ENCODE measurements around the gene CDK5RAP2.
"Not testable (repeated sequence)": the region's sequence is repeated elsewhere in the genome, so short reads cannot be mapped to it uniquely, and the experiment has no call there.

CDK5RAP2 gene

DNA sequence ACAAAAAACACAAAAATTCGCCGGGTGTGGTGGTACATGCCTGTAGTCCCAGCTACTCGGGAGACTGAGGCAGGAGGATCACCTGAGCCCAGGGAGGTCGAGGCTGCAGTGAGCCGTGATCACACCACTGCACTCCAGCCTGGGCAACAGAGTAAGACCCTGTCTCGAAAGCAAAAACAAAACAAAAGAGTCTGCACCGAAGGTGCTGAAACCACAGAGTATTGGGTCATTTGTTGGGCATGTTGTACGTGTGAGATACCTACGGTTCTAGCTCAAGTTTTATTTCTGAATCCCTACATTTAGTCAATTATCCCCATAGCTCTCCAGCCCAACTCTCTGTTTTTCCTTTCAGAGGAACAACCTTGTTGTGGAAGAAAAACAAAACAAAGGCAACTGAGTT, 118.3 kb downstream of the CDK5RAP2 start:
- DNase-seq, result not testable (repeated sequence)

DNA sequence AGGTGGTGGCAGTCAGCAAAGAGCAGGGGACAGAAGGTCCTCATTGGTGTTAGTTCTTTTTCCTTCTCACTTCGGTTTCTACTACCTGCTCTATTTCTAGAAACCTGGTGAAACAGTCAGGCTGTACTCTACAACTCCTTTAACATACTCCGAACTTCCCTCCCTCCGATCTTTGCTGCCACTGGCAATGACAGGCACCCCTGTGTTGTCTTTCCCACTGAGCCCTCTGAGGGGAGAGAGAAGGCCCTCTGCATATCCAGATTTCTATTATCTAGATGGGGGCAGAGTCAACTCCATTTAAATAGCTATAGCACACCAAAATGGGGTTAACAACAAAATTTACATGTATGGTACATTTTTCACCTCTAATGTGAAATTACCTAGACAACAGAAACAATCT, 123.7 kb downstream of the CDK5RAP2 start:
- no peak for DNase-seq

DNA sequence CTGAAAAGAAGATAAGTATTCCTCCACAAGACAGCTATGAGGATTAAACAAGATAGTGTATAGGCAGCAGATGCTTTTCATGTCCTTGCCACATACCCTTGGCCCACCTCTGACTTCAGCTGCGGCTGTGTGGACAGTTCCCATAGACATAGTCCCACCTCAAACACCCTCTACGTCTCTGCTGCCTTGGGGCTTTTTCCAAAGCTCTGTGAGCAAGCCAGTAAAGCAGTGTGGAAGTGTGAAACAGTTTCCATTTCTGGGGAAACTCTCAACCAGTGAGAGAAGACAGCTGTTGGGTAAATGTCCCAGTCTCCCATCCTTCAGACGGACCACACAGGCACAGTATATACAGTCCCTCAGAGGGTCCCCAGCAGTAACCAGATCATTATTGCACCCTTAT, 125.5 kb downstream of the CDK5RAP2 start:
- DNase-seq, result no peak

DNA sequence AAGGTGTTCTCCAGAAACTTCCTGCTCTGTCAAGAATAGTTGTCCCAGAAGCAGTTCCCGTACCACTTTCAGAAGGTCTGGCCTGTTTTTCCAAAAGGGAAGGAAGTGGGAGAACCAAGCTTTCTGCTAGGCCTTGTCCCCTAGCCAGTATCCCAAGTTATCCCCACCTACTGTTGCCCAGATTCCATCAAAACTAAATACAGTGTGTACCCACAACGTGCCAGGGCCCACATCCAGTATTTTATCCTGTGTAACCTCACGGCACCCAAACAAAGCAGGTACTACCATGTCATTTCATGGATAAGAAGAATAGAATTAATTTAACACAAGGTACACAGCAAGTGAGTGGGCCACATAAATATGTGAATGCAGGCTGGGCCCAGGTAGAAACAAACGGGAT, 126.2 kb downstream of the CDK5RAP2 start:
- no peak for DNase-seq

DNA sequence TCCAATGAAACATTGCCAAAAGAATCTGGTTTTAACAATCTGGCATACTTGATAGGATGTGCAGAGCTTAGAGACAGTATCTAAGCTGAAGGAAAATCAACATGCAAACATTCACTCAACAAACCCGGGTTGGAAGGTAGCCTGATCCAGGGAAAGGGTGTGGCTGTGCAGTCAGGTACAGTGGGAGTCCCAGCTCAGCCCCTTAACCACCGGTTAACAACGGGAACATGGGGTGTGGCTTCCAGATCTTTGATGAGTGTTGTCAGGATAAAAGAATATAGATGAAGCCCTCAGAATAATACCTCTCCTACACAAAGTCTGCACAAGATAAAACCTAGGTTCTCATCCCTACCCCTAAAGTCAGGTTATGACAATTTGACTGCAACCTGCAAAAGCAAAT, 127.3 kb downstream of the CDK5RAP2 start:
- DNase-seq, result no peak

DNA sequence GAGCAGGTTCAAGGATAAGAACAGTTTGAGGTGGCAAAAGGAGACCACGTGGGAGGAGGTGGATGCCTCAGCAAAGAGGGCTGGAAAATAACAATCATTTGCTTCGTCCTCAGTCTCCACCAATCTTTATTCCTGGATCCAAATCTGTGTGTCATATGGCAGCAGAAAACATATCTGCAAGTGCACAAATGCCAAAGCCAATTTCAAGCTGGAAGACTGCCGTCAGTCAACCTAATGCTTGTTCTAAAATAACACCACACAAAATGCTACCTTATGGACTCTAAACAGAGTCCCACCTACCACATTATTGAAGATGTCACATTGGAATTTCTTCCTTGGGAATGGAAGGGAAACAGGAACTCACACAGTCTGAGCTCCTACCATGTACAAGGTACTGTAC, 129.1 kb downstream of the CDK5RAP2 start:
- DNase-seq, result no peak

DNA sequence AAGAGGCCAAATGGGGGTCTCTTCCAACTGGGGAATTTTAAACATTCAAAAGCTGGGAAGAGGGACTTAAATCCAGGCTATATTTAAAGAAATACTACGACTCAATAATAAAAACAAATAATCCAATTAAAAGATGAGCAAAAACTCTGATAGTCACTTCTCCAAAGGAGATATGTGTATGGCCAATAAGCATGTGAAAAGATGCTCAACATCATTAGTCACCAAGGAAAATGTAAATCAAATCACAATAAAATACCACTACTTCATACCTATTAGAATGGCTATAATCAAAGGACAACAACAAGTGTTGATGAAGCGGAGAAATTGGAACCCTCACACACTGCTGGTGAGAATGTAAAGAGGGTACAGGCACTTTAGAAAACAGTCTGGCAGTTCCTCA, 130.4 kb downstream of the CDK5RAP2 start:
- DNase-seq, result no peak

DNA sequence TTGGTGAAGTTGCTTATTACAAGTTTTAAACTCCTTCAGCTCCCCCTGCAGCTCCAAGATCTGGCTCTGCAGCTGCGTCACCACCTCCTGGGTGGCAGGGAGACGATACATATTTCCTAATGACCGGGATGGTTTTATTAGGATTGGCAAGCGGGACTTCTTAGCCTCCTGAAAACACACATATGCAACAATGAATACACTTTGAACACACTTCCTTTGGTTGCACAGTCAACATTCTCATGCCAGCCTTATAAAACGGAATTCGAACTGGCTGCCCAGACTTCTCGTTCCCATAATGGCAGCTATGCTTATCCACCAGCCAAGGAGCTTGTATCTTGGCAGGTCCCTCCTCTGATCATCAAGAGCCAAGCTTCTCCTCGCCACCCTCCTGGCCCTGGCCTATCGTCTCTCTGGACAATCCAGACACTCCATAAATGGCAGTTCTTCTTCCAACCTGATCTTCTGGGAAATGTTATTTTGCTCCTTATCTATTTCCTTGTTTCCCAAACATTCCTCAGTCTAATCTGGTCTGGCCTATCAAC, 131.9 kb downstream of the CDK5RAP2 start:
- no peak for DNase-seq

DNA sequence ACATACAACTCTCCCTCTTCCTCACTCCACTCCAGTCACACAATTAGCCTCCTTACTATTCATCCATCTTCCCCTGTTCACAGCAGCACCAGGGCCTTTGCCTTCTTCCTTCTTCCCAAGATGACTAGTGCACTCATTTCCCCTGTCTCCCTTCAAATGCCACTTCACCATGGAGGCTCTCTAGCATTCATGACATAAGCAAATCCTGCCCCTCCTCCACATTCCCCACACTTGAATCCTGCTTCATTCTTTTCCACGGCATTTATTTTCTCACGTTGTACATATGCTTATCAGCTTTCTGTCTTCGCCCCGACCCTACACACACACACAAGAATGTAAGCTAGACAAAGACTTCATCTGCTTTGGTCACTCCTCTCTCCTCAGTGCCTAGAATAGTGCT, 133.3 kb downstream of the CDK5RAP2 start:
- DNase-seq, result no peak

DNA sequence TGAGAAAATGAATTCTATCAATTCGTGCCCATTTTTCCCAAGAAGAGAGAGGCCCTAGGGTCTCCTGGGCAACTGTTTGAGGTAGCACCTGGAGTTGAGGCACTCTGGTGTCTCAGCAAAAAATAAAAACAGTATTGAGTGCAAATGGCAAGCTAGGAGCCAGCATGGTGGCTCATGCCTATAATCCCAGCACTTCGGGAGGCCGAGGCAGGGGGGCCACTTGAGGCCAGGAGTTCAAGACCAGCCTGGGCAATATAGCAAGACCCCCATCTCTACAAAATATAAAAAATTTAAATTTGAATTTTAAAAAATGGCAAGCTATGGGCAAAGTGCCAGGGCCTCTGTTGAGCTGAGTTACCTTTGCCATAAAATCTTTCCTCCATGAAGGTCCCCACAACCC, 136.0 kb downstream of the CDK5RAP2 start:
- no peak for DNase-seq

DNA sequence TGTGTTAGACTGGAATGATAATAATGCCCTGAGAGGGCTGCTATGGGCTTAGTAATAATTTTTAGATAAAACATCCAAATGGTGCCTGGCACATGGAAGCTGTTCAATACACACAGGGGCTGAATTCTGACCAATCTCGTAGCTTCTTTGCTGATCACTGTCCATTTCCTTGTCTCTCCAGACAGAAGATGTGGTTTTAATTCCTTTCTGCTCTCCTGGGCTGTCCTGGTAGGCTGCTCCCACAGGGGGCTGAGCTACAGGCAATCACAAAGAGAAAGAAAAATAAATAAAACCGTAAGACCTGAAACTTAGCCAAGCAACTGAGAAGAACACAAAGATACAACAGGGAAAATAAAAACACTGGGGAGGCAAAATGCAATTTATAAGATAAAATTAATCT, 136.5 kb downstream of the CDK5RAP2 start:
- DNase-seq, result no peak

DNA sequence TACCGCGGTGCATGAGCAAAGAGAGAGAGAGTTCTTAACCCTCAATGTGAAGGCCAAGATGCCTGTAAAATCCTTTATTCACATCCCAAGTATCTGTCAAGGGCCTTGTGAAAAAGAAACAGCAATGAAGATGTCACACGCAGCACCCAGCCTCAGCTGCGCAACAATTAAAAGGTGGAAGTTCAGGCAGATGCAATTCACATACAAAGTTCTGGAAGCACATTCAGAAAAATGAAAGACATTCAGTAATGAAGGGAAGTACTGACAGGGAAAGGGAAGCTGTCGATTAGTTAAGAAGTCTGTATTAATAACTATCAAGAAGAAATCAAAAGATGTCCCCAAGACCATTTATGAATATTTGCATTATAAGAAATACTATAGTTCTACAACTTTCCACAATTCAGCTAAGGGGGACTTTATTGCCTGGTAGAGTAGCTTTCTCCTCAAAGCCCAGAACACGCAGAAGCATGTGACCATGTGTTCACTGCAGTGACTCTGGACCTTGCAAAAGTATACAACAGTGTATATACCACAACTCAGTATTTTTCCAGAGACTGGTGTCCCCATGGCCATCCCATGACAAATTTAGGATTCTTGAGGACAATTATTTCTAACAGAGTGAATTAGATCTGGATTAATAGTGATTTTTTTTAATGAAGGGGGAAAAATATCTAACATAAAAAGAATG, 137.5 kb downstream of the CDK5RAP2 start:
- no peak for DNase-seq

DNA sequence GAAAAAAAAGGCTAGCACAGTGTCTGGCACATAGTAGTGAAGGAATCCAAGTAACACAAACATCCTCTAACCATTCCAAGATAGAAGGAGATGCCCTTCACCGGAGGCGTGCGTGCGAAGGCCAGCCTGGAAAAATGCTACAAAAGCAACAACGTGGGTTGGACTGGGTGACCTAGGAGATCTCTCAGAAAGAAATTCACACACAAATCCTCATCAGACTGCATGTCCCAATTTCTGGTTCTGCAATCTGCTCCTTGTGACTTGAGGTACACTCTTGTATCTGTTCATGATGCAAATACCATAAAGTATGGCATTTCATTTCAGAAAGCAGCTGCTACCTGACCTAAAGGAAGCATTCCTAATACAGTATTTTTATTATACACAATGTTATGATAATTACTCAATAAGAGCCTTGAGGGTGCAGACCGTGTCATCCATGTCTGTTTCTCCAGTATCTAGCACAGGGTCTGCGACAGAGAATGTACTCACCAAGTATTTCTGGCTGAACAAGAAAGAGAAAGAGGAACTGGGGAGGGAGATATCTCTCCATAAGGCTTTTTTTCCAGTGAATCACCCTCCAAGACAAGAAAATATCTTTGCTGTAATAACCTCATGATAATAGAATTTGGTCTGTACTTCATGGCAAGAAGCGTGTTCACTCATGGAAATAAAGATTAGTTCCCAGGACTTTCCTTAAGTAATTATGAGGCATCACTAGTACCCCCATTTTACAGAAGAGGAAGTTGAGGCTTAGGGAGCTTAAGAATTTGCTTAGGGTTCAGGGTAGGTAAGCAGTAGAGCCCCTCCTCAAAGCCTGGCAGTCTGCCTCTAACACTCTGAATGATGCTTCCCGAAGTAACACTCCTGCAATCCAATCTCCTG, 138.3 kb downstream of the CDK5RAP2 start:
- DNase-seq, result no peak

DNA sequence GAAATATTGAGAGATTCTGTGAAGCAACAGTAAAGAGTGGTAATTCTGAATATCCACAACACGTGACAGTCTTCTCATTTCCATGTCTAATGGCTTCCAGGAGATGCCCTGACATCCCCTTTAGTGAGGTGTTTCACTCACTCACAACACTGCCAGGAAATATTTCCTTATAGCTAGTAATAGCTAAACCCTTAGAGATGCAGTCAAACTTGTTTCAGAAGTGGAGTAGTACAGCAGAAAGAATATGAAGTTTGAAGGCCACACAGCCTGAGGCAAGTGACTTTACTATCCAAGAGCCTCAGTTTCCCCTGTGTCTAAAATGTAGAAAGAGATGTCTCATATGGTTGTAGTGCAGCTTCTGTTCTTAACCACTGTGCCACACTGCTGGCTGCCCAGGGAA, 139.2 kb downstream of the CDK5RAP2 start:
- no peak for DNase-seq

DNA sequence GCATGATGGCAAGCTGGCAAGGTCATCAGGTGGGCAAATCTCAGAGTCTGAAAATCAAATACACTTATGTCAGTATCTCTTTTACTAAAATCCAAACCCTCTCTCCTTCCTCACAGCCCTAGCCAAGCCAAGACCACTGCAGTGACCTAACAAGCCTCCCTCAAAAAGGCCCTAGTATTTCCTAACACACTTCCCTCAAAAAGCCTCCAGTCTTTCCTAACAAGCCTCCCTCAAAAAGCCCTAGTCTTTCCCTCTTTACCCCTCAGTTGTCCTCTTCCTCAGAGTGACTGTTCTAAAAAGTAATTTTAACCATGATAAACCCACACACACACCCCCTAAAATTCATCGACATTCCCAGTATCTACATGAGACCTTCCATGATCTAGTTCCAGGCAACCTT, 140.0 kb downstream of the CDK5RAP2 start:
- DNase-seq, result no peak

DNA sequence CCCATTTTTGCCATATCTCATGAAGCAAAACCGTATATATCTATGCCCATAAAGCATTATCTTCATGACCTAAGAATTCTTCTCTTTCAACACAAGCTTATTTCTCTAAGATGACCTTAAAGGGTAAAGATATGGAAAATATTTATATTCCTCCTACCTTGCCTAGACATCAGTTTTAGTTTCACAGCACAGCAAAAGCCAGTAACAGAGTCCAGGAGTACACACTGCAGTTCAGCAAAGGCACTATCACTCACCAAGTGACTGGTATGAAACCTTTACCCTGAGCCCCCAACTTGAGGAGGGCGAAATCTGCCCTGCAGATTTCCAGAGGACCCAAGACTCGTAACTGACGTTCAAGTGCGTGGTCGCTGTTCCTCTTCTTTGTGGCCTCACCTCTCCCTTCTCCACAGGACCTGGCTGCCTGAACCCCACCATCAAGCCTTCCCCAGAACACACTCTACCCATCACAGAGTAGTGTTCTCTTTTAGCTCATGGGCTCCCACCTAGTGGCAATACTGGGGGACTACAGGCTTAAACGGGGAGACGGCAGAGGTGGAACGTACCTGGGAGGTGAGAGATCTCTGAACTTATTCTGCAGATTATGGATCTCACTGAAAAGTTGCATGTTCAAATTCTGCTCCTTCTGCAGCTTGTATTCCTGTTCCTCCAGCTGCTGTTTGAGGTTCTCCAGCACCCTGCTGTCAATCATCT, 141.0 kb downstream of the CDK5RAP2 start:
- DNase-seq, result no peak

DNA sequence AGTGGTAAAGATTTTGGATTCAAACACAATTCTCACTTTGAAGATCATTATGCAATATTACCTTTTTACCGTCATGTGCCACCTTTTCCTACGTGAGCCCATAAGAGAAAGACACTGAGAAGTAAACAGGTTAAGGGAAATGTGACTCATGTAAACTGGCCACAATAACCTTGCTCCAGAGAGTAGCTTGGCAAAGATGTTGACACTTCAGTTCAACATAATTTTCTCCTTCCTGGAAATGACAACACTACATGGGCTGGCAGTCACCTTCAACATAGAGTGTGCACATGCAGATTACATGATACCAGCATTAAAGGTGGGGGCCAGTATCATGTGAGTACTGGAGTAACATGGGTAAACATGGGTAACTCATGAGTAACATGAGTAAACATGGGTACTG, 141.9 kb downstream of the CDK5RAP2 start:
- no peak for DNase-seq

DNA sequence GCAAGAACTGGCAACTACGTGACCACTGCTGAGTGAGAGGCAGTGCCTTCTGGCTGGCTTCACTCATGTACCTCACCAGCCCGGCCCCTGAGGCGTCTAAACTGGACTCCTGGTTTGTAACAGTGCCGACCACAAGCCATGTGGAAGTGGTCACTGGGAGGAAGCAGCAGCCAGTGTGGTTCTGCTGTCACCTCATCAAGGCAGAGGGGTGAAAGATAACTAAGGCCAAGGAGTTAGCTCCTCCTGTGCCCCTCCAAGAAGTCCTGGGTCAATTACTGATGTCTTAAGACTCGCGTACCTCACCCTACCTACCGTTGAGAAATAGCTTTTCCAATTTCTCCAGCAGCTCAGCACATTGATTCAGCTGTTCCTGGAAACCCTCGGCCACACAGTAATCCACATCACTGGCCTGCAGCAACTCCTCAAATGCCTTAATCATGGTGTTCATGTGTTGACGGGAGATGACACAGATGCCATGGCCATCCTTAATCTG, 142.9 kb downstream of the CDK5RAP2 start:
- peak; percentile 67 for DNase-seq

DNA sequence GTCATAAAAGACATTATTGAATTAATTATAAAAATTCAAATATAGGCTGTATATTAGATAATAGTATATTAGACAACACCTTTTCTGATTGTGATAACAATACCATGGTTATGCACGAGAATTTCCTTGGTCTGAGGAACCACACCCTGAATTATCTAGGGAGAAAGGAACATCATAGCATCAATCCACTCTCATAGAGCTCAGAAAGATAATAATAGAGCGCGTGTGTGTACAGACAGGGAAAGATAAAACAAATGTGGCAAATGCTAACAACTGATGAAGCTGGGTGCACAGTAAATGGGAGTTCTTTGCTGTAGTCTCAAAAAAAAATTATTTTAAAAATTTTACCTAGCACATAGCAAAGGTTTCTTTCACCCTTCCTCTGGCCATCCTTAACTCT, 143.5 kb downstream of the CDK5RAP2 start:
- DNase-seq, result no peak

DNA sequence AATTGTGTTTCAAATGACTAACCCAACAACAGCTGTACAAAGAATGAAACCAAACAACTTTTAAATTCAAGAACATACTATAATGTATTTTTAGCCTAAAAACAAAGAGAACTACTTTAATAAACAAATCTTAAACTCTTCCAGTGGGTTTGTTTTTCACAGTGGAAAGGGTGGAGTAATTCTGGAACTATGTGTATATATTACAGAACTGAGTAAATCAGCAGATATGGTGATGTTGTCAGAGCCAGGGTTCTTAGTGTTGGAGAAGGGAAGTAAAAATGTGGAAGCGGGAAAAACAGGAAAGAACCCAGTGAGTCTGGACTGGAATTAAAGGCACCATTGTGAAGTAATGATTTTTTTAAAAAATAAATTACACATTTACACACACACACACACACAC, 144.9 kb downstream of the CDK5RAP2 start:
- no peak for DNase-seq

DNA sequence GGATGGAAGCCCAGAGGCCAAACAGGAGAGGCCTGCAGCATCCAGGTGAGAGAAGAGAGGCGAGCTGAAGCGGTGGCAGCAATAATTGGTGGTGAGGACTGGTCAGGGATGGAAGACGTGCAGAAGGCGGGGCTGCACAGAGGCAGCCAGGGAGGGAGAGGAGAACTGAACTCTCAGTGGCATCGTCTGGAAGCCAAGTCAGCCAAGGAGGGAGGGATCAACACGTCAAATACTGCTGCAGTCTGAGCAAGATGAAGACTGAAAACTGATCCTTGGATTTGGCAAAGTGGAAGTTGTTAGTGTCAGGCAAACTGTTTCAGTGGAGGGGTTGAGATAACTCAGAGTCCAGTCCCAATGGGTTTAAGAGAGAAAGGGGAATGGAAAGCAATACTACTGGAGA, 145.4 kb downstream of the CDK5RAP2 start:
- no peak for DNase-seq

DNA sequence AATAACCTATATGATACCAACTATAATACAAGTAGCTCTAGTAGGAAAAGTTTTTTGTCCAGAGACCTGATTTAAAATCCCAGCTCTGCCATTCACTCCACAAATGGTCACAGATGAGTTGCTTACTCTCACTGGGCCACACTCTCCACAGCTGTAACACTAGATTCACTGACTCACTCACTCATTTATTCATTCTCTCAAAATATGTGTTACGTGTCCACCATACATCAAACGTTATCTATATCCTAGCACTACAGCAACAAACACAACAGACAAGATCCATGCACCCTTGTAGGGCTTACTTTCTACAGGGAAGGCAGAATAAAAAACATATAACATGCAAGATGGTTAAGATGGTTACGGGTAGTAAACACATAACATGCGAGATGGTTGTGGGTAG, 146.3 kb downstream of the CDK5RAP2 start:
- no peak for DNase-seq

DNA sequence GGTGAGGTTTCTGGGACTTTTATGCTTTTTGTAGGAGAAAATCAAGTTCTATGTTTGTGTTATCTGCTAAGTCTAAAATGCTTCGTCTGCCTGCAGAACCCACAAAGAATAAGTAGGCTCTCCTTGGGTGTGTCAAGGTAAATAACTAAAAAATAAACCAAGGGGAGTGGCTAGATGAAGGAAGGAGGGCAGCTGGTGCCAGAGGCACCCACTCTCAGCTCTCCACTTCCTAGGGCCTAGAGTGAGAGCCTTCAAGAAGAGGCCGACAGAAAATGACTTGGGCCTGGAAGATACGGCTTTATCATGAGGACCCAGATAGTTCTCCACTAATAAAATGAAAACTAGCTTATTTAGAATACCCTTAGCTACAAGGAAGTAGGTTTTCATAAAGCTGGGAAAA, 147.4 kb downstream of the CDK5RAP2 start:
- DNase-seq, result no peak

All from GDM1 (cell line).